ENCODE measurements around the gene PHF14. TPM values are rescaled to one million over a fixed set of nuclear protein-coding genes. Genes with fewer than 3 reads are reported as not detected.

Gene PHF14
- total and polyA plus RNA-seq, 2 experiments from 2014 or later = 72.0 to 87.9 TPM

DNA sequence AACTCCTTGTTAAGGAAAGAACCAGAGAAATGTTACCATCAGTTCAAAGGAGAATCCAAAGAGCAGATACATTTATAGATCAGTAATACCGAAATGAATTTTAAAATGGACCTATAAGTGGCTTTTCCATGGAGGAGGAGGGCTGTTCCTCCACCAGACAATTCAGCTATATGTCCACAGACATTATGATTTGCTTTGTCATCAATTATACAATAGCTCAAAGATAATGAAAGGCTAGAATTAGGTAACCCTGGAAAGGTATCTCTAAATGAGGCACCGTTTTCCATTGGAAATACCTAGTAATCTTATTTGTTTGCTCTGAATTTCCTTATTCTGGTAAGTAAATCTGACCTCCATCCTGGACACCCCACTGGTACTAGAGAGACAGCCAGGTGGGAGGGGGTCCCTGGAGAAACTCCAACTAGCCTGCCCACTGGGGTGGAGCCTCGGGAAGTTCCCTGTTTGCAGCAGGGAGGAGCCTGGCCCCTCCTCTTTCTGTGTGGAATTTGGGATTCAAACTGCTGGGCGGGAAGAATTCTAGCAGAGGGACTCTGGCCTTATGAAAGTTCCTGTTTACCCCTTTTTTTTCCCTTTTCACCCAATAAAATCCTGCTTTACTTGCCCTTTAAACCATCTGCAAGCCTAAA lies 218.0 kb downstream of the PHF14 start:
- Histone ChIP-seq H2AFZ (no peak overlapping the region), H3K4me3 (no peak overlapping the region), H3K27me3 (ENCODE audit: insufficient read depth) (peaks cover 56% of the 10 kb centered on the region), H3K79me2 (replicated peaks; ENCODE audit: insufficient read depth) (no peaks in the 10 kb centered on the region), H3K9me2 (ENCODE audit: insufficient read depth) (no peaks in the 10 kb centered on the region), H3K4me1 (ENCODE audit: insufficient read depth) (peaks cover 31% of the 10 kb centered on the region), H3F3A (replicated peaks; ENCODE audit: low read depth) (no peaks in the 10 kb centered on the region), H3K4me2 (peak overlapping the region; percentile 85), H3K27ac (ENCODE audit: low read depth) (no peak overlapping the region), H3K36me3 (ENCODE audit: insufficient read depth) (no peaks in the 10 kb centered on the region), H4K20me1 (replicated peaks; ENCODE audit: insufficient read depth) (no peaks in the 10 kb centered on the region)
- peaks cover 3% of the 10 kb centered on the region; the same call in 1 of the 3 replicates for H3K36me3 Mint-ChIP-seq (ENCODE audit: low read depth)
- H3K4me3 Mint-ChIP-seq = 0 out of 3 replicates have a peak overlapping the region, but pooled peaks have one; percentile 24
- DNase-seq (ENCODE audit: low spot score) (peak; percentile 82), ATAC-seq (peak; percentile 37)
- peaks cover 51% of the 10 kb centered on the region for H3K4me1 Mint-ChIP-seq
- no peak for TF ChIP-seq POLR2AphosphoS5 (IDR thresholded peaks at IDR 0.05; ENCODE audit: low read depth)
- TF ChIP-seq, protein P1, sequence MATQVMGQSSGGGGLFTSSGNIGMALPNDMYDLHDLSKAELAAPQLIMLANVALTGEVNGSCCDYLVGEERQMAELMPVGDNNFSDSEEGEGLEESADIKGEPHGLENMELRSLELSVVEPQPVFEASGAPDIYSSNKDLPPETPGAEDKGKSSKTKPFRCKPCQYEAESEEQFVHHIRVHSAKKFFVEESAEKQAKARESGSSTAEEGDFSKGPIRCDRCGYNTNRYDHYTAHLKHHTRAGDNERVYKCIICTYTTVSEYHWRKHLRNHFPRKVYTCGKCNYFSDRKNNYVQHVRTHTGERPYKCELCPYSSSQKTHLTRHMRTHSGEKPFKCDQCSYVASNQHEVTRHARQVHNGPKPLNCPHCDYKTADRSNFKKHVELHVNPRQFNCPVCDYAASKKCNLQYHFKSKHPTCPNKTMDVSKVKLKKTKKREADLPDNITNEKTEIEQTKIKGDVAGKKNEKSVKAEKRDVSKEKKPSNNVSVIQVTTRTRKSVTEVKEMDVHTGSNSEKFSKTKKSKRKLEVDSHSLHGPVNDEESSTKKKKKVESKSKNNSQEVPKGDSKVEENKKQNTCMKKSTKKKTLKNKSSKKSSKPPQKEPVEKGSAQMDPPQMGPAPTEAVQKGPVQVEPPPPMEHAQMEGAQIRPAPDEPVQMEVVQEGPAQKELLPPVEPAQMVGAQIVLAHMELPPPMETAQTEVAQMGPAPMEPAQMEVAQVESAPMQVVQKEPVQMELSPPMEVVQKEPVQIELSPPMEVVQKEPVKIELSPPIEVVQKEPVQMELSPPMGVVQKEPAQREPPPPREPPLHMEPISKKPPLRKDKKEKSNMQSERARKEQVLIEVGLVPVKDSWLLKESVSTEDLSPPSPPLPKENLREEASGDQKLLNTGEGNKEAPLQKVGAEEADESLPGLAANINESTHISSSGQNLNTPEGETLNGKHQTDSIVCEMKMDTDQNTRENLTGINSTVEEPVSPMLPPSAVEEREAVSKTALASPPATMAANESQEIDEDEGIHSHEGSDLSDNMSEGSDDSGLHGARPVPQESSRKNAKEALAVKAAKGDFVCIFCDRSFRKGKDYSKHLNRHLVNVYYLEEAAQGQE (IDR thresholded peaks at IDR 0.05; ENCODE audit: unreplicated experiment) = no peak
- TF ChIP-seq CREB1 (CRISPR knock-in tag; IDR thresholded peaks at IDR 0.05; ENCODE audit: low read depth) = no peak
- TF ChIP-seq, protein P2, sequence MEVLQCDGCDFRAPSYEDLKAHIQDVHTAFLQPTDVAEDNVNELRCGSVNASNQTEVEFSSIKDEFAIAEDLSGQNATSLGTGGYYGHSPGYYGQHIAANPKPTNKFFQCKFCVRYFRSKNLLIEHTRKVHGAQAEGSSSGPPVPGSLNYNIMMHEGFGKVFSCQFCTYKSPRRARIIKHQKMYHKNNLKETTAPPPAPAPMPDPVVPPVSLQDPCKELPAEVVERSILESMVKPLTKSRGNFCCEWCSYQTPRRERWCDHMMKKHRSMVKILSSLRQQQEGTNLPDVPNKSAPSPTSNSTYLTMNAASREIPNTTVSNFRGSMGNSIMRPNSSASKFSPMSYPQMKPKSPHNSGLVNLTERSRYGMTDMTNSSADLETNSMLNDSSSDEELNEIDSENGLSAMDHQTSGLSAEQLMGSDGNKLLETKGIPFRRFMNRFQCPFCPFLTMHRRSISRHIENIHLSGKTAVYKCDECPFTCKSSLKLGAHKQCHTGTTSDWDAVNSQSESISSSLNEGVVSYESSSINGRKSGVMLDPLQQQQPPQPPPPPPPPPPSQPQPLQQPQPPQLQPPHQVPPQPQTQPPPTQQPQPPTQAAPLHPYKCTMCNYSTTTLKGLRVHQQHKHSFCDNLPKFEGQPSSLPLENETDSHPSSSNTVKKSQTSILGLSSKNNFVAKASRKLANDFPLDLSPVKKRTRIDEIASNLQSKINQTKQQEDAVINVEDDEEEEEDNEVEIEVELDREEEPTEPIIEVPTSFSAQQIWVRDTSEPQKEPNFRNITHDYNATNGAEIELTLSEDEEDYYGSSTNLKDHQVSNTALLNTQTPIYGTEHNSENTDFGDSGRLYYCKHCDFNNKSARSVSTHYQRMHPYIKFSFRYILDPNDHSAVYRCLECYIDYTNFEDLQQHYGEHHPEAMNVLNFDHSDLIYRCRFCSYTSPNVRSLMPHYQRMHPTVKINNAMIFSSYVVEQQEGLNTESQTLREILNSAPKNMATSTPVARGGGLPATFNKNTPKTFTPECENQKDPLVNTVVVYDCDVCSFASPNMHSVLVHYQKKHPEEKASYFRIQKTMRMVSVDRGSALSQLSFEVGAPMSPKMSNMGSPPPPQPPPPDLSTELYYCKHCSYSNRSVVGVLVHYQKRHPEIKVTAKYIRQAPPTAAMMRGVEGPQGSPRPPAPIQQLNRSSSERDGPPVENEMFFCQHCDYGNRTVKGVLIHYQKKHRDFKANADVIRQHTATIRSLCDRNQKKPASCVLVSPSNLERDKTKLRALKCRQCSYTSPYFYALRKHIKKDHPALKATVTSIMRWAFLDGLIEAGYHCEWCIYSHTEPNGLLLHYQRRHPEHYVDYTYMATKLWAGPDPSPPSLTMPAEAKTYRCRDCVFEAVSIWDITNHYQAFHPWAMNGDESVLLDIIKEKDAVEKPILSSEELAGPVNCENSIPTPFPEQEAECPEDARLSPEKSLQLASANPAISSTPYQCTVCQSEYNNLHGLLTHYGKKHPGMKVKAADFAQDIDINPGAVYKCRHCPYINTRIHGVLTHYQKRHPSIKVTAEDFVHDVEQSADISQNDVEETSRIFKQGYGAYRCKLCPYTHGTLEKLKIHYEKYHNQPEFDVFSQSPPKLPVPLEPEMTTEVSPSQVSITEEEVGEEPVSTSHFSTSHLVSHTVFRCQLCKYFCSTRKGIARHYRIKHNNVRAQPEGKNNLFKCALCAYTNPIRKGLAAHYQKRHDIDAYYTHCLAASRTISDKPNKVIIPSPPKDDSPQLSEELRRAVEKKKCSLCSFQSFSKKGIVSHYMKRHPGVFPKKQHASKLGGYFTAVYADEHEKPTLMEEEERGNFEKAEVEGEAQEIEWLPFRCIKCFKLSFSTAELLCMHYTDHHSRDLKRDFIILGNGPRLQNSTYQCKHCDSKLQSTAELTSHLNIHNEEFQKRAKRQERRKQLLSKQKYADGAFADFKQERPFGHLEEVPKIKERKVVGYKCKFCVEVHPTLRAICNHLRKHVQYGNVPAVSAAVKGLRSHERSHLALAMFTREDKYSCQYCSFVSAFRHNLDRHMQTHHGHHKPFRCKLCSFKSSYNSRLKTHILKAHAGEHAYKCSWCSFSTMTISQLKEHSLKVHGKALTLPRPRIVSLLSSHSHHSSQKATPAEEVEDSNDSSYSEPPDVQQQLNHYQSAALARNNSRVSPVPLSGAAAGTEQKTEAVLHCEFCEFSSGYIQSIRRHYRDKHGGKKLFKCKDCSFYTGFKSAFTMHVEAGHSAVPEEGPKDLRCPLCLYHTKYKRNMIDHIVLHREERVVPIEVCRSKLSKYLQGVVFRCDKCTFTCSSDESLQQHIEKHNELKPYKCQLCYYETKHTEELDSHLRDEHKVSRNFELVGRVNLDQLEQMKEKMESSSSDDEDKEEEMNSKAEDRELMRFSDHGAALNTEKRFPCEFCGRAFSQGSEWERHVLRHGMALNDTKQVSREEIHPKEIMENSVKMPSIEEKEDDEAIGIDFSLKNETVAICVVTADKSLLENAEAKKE (CRISPR knock-in tag; IDR thresholded peaks at IDR 0.05) = no peak
- TF ChIP-seq, protein P3, sequence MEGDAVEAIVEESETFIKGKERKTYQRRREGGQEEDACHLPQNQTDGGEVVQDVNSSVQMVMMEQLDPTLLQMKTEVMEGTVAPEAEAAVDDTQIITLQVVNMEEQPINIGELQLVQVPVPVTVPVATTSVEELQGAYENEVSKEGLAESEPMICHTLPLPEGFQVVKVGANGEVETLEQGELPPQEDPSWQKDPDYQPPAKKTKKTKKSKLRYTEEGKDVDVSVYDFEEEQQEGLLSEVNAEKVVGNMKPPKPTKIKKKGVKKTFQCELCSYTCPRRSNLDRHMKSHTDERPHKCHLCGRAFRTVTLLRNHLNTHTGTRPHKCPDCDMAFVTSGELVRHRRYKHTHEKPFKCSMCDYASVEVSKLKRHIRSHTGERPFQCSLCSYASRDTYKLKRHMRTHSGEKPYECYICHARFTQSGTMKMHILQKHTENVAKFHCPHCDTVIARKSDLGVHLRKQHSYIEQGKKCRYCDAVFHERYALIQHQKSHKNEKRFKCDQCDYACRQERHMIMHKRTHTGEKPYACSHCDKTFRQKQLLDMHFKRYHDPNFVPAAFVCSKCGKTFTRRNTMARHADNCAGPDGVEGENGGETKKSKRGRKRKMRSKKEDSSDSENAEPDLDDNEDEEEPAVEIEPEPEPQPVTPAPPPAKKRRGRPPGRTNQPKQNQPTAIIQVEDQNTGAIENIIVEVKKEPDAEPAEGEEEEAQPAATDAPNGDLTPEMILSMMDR (conservative IDR thresholded peaks at IDR 0.05; ENCODE audit: low read depth in 2 of 2) = no peak
- TF ChIP-seq EZH2 (IDR thresholded peaks at IDR 0.05; ENCODE audit: low read depth, unreplicated experiment) = no peak
- no peak for TF ChIP-seq ZNF331 (CRISPR knock-in tag; IDR thresholded peaks at IDR 0.05; ENCODE audit: low read depth)
- no peak for TF ChIP-seq NANOG (IDR thresholded peaks at IDR 0.05; ENCODE audit: borderline replicate concordance)
- no peak for TF ChIP-seq JUNB (IDR thresholded peaks at IDR 0.05; ENCODE audit: unreplicated experiment)
- no peak for TF ChIP-seq EZH2phosphoT487 (IDR thresholded peaks at IDR 0.05; ENCODE audit: unreplicated experiment)
- TF ChIP-seq, protein P4, sequence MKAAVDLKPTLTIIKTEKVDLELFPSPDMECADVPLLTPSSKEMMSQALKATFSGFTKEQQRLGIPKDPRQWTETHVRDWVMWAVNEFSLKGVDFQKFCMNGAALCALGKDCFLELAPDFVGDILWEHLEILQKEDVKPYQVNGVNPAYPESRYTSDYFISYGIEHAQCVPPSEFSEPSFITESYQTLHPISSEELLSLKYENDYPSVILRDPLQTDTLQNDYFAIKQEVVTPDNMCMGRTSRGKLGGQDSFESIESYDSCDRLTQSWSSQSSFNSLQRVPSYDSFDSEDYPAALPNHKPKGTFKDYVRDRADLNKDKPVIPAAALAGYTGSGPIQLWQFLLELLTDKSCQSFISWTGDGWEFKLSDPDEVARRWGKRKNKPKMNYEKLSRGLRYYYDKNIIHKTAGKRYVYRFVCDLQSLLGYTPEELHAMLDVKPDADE (IDR thresholded peaks at IDR 0.05) = no peak
- no peak for TF ChIP-seq STAT1 (IDR thresholded peaks at IDR 0.05; ENCODE audit: unreplicated experiment)
- TF ChIP-seq ZNF114 (CRISPR knock-in tag; IDR thresholded peaks at IDR 0.05) = no peak
- 0 out of 2 replicates have a peak overlapping the region, but pooled peaks have one; percentile 16 for H3K27ac Mint-ChIP-seq
- peaks cover 3% of the 10 kb centered on the region; the same call in 2 of the 3 replicates for H3K9me3 Mint-ChIP-seq
- H3K27me3 Mint-ChIP-seq (ENCODE audit: insufficient read depth, low read depth, poor library complexity) = peaks cover 34% of the 10 kb centered on the region
